ENCODE results near the gene ELFN1. TPM values are rescaled to one million over a fixed set of nuclear protein-coding genes. Genes with fewer than 3 reads are reported as not detected.

ELFN1 gene
- total and polyA plus RNA-seq, 9 of the 15 experiments (the other 6 are each of a cell fraction or from before 2014, with no cell fraction given): 0.04 to 0.64 (median 0.18) TPM; not detected in 2

DNA sequence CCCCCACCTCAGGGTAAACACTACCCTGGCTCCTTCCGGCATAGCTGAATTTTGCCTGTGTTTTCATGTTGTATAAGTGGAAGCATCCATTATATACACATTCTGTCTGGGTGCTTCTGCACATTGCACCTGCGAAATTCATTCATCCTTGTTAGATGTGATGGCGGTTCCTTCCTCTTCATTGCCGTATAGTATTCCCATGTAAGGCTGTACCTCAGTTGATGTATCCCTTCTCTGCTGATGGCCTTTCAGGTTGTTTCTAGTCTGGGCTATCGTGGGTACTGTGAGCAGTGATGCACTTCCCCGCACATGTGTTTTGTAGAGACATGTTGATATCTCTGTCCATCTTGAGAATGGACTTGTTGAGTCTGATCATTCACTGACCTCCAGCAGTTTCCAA, 28.9 kb downstream of the ELFN1 start:
- Histone ChIP-seq H3K9me3 (replicated peaks; ENCODE audit: control insufficient read depth, insufficient read depth, low read depth, low read length) (peaks cover 4% of the 10 kb centered on the region), H3K36me3 (ENCODE audit: control insufficient read depth, insufficient read depth, low read length) (no peaks in the 10 kb centered on the region), H3K4me1 (replicated peaks in 1 of 2; ENCODE audit: control insufficient read depth in 2 of 2, insufficient read depth in 2 of 2, low read length in 2 of 2) (peaks cover 0 to 19% of the 10 kb centered on the region in 2 experiments; a peak in 2 of 5 replicates), H4K20me1 (replicated peaks; ENCODE audit: control insufficient read depth, insufficient read depth, low read length) (no peaks in the 10 kb centered on the region), H3K27ac (ENCODE audit: extremely low read depth, low read depth, low read length) (no peak overlapping the region), H3K4me3 (no peak overlapping the region), H3K79me2 (ENCODE audit: control insufficient read depth, insufficient read depth, low read length) (no peaks in the 10 kb centered on the region), H3K9me1 (ENCODE audit: control insufficient read depth, insufficient read depth, low read length) (no peaks in the 10 kb centered on the region), H3K4me2 (ENCODE audit: insufficient read depth, low read length) (no peak overlapping the region), H3K9ac (ENCODE audit: insufficient read depth in 1 of 2, low read depth in 2 of 2, low read length in 2 of 2) (no peak overlapping the region), H2AFZ (ENCODE audit: low read depth, low read length) (no peak overlapping the region), H3K27me3 (ENCODE audit: control insufficient read depth in 2 of 2, insufficient read depth in 2 of 2, low read length in 2 of 2) (peaks cover 23 to 75% of the 10 kb centered on the region in 2 experiments; a peak in 4 of 5 replicates)
- TF ChIP-seq SAP30 (IDR thresholded peaks at IDR 0.05; ENCODE audit: borderline replicate concordance, insufficient read depth, low read depth, low read length, poor library complexity, severe bottlenecking): no peak
- peak; percentile 86 for TF ChIP-seq ZNF146 (CRISPR knock-in tag; IDR thresholded peaks at IDR 0.05; ENCODE audit: unreplicated experiment)
- no peak for TF ChIP-seq HNRNPUL1 (IDR thresholded peaks at IDR 0.05; ENCODE audit: low read length)
- TF ChIP-seq RBM25 (IDR thresholded peaks at IDR 0.05; ENCODE audit: low read depth, low read length, severe bottlenecking): peak; percentile 24
- POLR2A ChIA-PET: interaction anchor here (0.6 kb wide), 1 partner anchor 430 kb away, joined by 4 read pairs; no protein-coding TSS in a partner anchor
- no TSS peak for BruUV-seq (replicated peaks)
- intact Hi-C loops (cut with micrococcal nuclease) (no loop called here), in situ Hi-C loops (cut with MboI) (no loop called here)
- DNase-seq (ENCODE audit: extremely low read depth in 1 of 4, low spot score in 3 of 4): no peak
- 34% methylated on average over 6 of the region's 6 CpGs for whole genome bisulfite sequencing (ENCODE audit: insufficient coverage, low coverage, missing lambda C conversion rate)
- FAIRE-seq: no peak
- ATAC-seq: no peak
- CTCF ChIA-PET (ENCODE audit: low intra/inter-chr PET ratio): no interaction called here

DNA sequence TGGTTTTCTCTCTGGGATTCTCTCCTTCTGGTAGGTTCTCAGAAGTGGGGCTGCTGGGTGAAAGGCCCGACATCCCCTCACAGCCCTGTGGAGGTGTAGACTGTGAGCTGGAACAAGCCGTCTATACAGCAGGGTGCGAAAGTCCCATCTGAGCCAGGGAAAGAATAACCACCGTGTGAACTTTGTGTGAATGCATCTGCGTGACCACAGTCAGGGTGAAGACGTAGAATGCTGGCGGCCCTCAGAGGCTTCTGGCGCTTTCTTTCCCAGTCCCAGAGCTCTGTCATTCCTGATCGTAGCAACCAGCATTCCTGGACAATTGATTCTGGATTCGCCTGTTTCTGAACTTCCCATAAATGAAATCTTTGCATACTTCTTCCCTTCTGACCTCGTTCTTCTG, 30.0 kb downstream of the ELFN1 start:
- peak in 1 of 4 experiments; percentile 1 for DNase-seq (ENCODE audit: extremely low read depth in 1 of 4, low spot score in 3 of 4)
- Histone ChIP-seq H3K9ac (ENCODE audit: insufficient read depth in 1 of 2, low read depth in 2 of 2, low read length in 2 of 2) (no peak overlapping the region), H3K9me1 (ENCODE audit: control insufficient read depth, insufficient read depth, low read length) (no peaks in the 10 kb centered on the region), H3K4me1 (replicated peaks in 1 of 2; ENCODE audit: control insufficient read depth in 2 of 2, insufficient read depth in 2 of 2, low read length in 2 of 2) (peaks cover 0 to 21% of the 10 kb centered on the region in 2 experiments; a peak in 2 of 5 replicates), H3K36me3 (ENCODE audit: control insufficient read depth, insufficient read depth, low read length) (no peaks in the 10 kb centered on the region), H3K79me2 (ENCODE audit: control insufficient read depth, insufficient read depth, low read length) (no peaks in the 10 kb centered on the region), H3K27ac (ENCODE audit: extremely low read depth, low read depth, low read length) (no peak overlapping the region), H3K9me3 (replicated peaks; ENCODE audit: control insufficient read depth, insufficient read depth, low read depth, low read length) (peaks cover 4% of the 10 kb centered on the region), H3K27me3 (ENCODE audit: control insufficient read depth in 2 of 2, insufficient read depth in 2 of 2, low read length in 2 of 2) (peaks cover 18 to 71% of the 10 kb centered on the region in 2 experiments; a peak in 4 of 5 replicates), H4K20me1 (replicated peaks; ENCODE audit: control insufficient read depth, insufficient read depth, low read length) (no peaks in the 10 kb centered on the region), H3K4me2 (ENCODE audit: insufficient read depth, low read length) (no peak overlapping the region), H3K4me3 (no peak overlapping the region), H2AFZ (ENCODE audit: low read depth, low read length) (no peak overlapping the region)
- ATAC-seq: no peak
- ChIA-PET CTCF (ENCODE audit: low intra/inter-chr PET ratio) (no interaction called here), POLR2A (no interaction called here)
- intact Hi-C loops (cut with micrococcal nuclease) (loop anchor here (10.0 kb wide), 1 partner anchor 55 kb away; no protein-coding TSS in a partner anchor), in situ Hi-C loops (cut with MboI) (no loop called here)
- no TSS peak for BruUV-seq (replicated peaks)
- 2% methylated on average over 11 of the region's 11 CpGs for WGBS (ENCODE audit: insufficient coverage, low coverage, missing lambda C conversion rate)
- no peak for TF ChIP-seq KAT2B (IDR thresholded peaks at IDR 0.05; ENCODE audit: low read depth, low read length)
- TF ChIP-seq TAF15 (IDR thresholded peaks at IDR 0.05; ENCODE audit: low read depth, low read length): no peak
- no peak for TF ChIP-seq ZNF77 (CRISPR knock-in tag; IDR thresholded peaks at IDR 0.05)
- no peak for TF ChIP-seq ZBTB17 (CRISPR knock-in tag; IDR thresholded peaks at IDR 0.05)
- no peak for TF ChIP-seq ZNF551 (CRISPR knock-in tag; IDR thresholded peaks at IDR 0.05)
- no peak for TF ChIP-seq KLF16 (IDR thresholded peaks at IDR 0.05)
- TF ChIP-seq, protein P1, sequence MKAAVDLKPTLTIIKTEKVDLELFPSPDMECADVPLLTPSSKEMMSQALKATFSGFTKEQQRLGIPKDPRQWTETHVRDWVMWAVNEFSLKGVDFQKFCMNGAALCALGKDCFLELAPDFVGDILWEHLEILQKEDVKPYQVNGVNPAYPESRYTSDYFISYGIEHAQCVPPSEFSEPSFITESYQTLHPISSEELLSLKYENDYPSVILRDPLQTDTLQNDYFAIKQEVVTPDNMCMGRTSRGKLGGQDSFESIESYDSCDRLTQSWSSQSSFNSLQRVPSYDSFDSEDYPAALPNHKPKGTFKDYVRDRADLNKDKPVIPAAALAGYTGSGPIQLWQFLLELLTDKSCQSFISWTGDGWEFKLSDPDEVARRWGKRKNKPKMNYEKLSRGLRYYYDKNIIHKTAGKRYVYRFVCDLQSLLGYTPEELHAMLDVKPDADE (conservative IDR thresholded peaks at IDR 0.05; ENCODE audit: control insufficient read depth, low read depth, low read length): no peak
- TF ChIP-seq, protein P2, sequence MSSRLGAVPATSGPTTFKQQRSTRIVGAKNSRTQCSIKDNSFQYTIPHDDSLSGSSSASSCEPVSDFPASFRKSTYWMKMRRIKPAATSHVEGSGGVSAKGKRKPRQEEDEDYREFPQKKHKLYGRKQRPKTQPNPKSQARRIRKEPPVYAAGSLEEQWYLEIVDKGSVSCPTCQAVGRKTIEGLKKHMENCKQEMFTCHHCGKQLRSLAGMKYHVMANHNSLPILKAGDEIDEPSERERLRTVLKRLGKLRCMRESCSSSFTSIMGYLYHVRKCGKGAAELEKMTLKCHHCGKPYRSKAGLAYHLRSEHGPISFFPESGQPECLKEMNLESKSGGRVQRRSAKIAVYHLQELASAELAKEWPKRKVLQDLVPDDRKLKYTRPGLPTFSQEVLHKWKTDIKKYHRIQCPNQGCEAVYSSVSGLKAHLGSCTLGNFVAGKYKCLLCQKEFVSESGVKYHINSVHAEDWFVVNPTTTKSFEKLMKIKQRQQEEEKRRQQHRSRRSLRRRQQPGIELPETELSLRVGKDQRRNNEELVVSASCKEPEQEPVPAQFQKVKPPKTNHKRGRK (tag; IDR thresholded peaks at IDR 0.05): no peak
- no peak for FAIRE-seq
